Stimulated activated effector memory CD8-positive, alpha-beta T cell treated with anti-CD3 and anti-CD28 coated beads, Interleukin-12 subunit alpha, Interleukin-12 subunit beta, amount 100 ng/mL, for 72 hours (primary cell): ENCODE results near the gene RAPGEF4.

Experiments used
- ATAC-seq: fragments of 150-1000 bp; cut with Tn5 transposase; 2 replicates; pipeline ENCODE4 v1.10.0; 2021
- DNase-seq, 2 donors: peaks; one replicate each; pipeline ENCODE4 v3.0.0; 2021 to 2022; ENCODE audit warnings: low spot score in 2 of 2
- H3K27ac Mint-ChIP-seq: one replicate; pipeline ENCODE4 v1.8.0; 2022; ENCODE audit warnings: mild to moderate bottlenecking, mixed read lengths
- H3K36me3 Mint-ChIP-seq: one replicate; pipeline ENCODE4 v1.8.0; 2022; ENCODE audit warnings: mild to moderate bottlenecking, mixed read lengths
- H3K4me1 Mint-ChIP-seq: one replicate; pipeline ENCODE4 v1.8.0; 2022; ENCODE audit warnings: mixed read lengths
- H3K4me3 Mint-ChIP-seq: one replicate; pipeline ENCODE4 v1.8.0; 2022; ENCODE audit warnings: mild to moderate bottlenecking, mixed read lengths
- H3K9me3 Mint-ChIP-seq: one replicate; pipeline ENCODE4 v1.8.0; 2022; ENCODE audit warnings: mixed read lengths

RAPGEF4 gene

GRCh38 chr2:173064151-173064805, 328.6 kb downstream of the RAPGEF4 start:
- no peaks in the 10 kb centered on the region for H3K4me1 Mint-ChIP-seq
- no peak for DNase-seq
- no peaks in the 10 kb centered on the region for H3K9me3 Mint-ChIP-seq
- ATAC-seq = no peak
- H3K4me3 Mint-ChIP-seq = no peak overlapping the region
- no peaks in the 10 kb centered on the region for H3K36me3 Mint-ChIP-seq
- H3K27ac Mint-ChIP-seq = no peak overlapping the region

- no peak overlapping the region for H3K4me3 Mint-ChIP-seq
Measured at GRCh38 chr2:173066887-173067676, 331.4 kb downstream of the RAPGEF4 start.

GRCh38 chr2:173075056-173075780, 339.6 kb downstream of the RAPGEF4 start:
- Mint-ChIP-seq H3K27ac (peak overlapping the region; percentile 60), H3K9me3 (no peaks in the 10 kb centered on the region), H3K36me3 (no peaks in the 10 kb centered on the region), H3K4me3 (peak overlapping the region; percentile 77), H3K4me1 (peaks cover 21% of the 10 kb centered on the region)
- ATAC-seq (no peak), DNase-seq (no peak)

More at GRCh38 chr2:173066887-173067676, 331.4 kb downstream of the RAPGEF4 start:
- Mint-ChIP-seq H3K4me1 (no peaks in the 10 kb centered on the region), H3K36me3 (no peaks in the 10 kb centered on the region), H3K9me3 (no peaks in the 10 kb centered on the region), H3K27ac (no peak overlapping the region)
- DNase-seq (no peak), ATAC-seq (no peak)

GRCh38 chr2:173075781-173076580, 340.3 kb downstream of the RAPGEF4 start, which contains the start of gene MAP3K20:
Gene MAP3K20 (plus strand): TSS chr2:173075846. CDS start chr2:173091032, 15,186 bp downstream.
- DNase-seq (peak; percentile 35 to 79), ATAC-seq (peak; percentile 87)
- no peaks in the 10 kb centered on the region for H3K9me3 Mint-ChIP-seq
- H3K4me3 Mint-ChIP-seq = peak within 1 kb of the TSS; percentile 77
- peaks cover 21% of the 10 kb centered on the region for H3K4me1 Mint-ChIP-seq
- H3K36me3 Mint-ChIP-seq = no peaks in the 10 kb centered on the region
- H3K27ac Mint-ChIP-seq = peak within 1 kb of the TSS; percentile 91

GRCh38 chr2:173076581-173077345, 341.1 kb downstream of the RAPGEF4 start:
- H3K4me3 Mint-ChIP-seq = peak overlapping the region; percentile 77
- DNase-seq = peak in 1 of 2 donors; percentile 21
- H3K27ac Mint-ChIP-seq = peak overlapping the region; percentile 91
- H3K4me1 Mint-ChIP-seq = peaks cover 21% of the 10 kb centered on the region
- H3K9me3 Mint-ChIP-seq = no peaks in the 10 kb centered on the region
- no peaks in the 10 kb centered on the region for H3K36me3 Mint-ChIP-seq
- peak; percentile 57 for ATAC-seq

- DNase-seq (no peak), ATAC-seq (no peak)
- Mint-ChIP-seq H3K36me3 (no peaks in the 10 kb centered on the region), H3K4me3 (peak overlapping the region; percentile 77), H3K27ac (no peak overlapping the region), H3K9me3 (no peaks in the 10 kb centered on the region), H3K4me1 (peaks cover 21% of the 10 kb centered on the region)
Measured at GRCh38 chr2:173077506-173078177, 342.0 kb downstream of the RAPGEF4 start.

- ATAC-seq = no peak
- no peaks in the 10 kb centered on the region for H3K9me3 Mint-ChIP-seq
- no peak overlapping the region for H3K27ac Mint-ChIP-seq
- peaks cover 20% of the 10 kb centered on the region for H3K4me1 Mint-ChIP-seq
- DNase-seq = no peak
- H3K4me3 Mint-ChIP-seq = no peak overlapping the region
- no peaks in the 10 kb centered on the region for H3K36me3 Mint-ChIP-seq
Measured at GRCh38 chr2:173079141-173079540, 343.5 kb downstream of the RAPGEF4 start.

GRCh38 chr2:173079973-173080860, 344.6 kb downstream of the RAPGEF4 start:
- peaks cover 9% of the 10 kb centered on the region for H3K4me1 Mint-ChIP-seq
- H3K9me3 Mint-ChIP-seq = no peaks in the 10 kb centered on the region
- ATAC-seq (no peak), DNase-seq (no peak)
- H3K27ac Mint-ChIP-seq = no peak overlapping the region
- no peaks in the 10 kb centered on the region for H3K36me3 Mint-ChIP-seq
- H3K4me3 Mint-ChIP-seq = no peak overlapping the region

- H3K9me3 Mint-ChIP-seq = no peaks in the 10 kb centered on the region
- H3K27ac Mint-ChIP-seq = no peak overlapping the region
- H3K4me1 Mint-ChIP-seq = peaks cover 6% of the 10 kb centered on the region
- ATAC-seq (no peak), DNase-seq (no peak)
- H3K36me3 Mint-ChIP-seq = peaks cover 12% of the 10 kb centered on the region
- no peak overlapping the region for H3K4me3 Mint-ChIP-seq
Measured at GRCh38 chr2:173086518-173087213, 351.0 kb downstream of the RAPGEF4 start.

- Mint-ChIP-seq H3K9me3 (no peaks in the 10 kb centered on the region), H3K4me1 (peaks cover 6% of the 10 kb centered on the region), H3K4me3 (no peak overlapping the region), H3K36me3 (peaks cover 12% of the 10 kb centered on the region), H3K27ac (no peak overlapping the region)
- ATAC-seq (no peak), DNase-seq (no peak)
Measured at GRCh38 chr2:173087214-173087581, 351.6 kb downstream of the RAPGEF4 start.

GRCh38 chr2:173087793-173088496, 352.3 kb downstream of the RAPGEF4 start:
- Mint-ChIP-seq H3K4me3 (no peak overlapping the region), H3K36me3 (peaks cover 12% of the 10 kb centered on the region), H3K9me3 (no peaks in the 10 kb centered on the region), H3K27ac (no peak overlapping the region), H3K4me1 (peaks cover 6% of the 10 kb centered on the region)
- DNase-seq (no peak), ATAC-seq (no peak)

- no peak for DNase-seq
- Mint-ChIP-seq H3K4me1 (peaks cover 6% of the 10 kb centered on the region), H3K9me3 (no peaks in the 10 kb centered on the region), H3K4me3 (no peak overlapping the region), H3K36me3 (peaks cover 12% of the 10 kb centered on the region), H3K27ac (no peak overlapping the region)
- no peak for ATAC-seq
Measured at GRCh38 chr2:173090276-173090877, 354.7 kb downstream of the RAPGEF4 start.
